ENCODE data around the gene ZNF222. TPM values are rescaled to one million over a fixed set of nuclear protein-coding genes. Genes with fewer than 3 reads are reported as not detected.

ZNF222 gene
- total and polyA plus RNA-seq, 4 donors, result 2.5 to 5.9 (median 4.0) TPM

GRCh38 chr19:44002212-44002565, 23.0 kb upstream of the ZNF222 start:
- Histone ChIP-seq H3K27me3 (ENCODE audit: control insufficient read depth in 3 of 3, insufficient read depth in 3 of 3, low read length in 2 of 3) (no peaks in the 10 kb centered on the region), H3K9ac (ENCODE audit: insufficient read depth in 1 of 2, low read length in 2 of 2) (peak overlapping the region in 1 of 2 donors; percentile 98), H3K4me1 (ENCODE audit: control insufficient read depth in 5 of 5, insufficient read depth in 5 of 5, low read length in 5 of 5) (peaks cover 0 to 9% (median 6%) of the 10 kb centered on the region in 5 donors), H3K9me3 (ENCODE audit: control insufficient read depth in 4 of 4, insufficient read depth in 3 of 4, low read length in 3 of 4) (peaks cover 0 to 10% (median 5%) of the 10 kb centered on the region in 4 donors), H3K36me3 (ENCODE audit: control insufficient read depth in 4 of 4, insufficient read depth in 4 of 4, low read length in 4 of 4) (peaks cover 0 to 10% (median 7%) of the 10 kb centered on the region in 4 donors), H3K4me3 (peak overlapping the region; percentile 62), H3K27ac (ENCODE audit: low read depth in 1 of 2, low read length in 1 of 2) (peak overlapping the region; percentile 61 to 85)
- WGBS, 2 donors, result 10 to 16% methylated on average over 8 of the region's 8 CpGs
- TF ChIP-seq CTCF (IDR thresholded peaks at IDR 0.05; ENCODE audit: control extremely low read depth, extremely low read depth), result no peak
- ATAC-seq (ENCODE audit: insufficient read depth, low FRiP score), result no peak
- no peak for DNase-seq

DNA sequence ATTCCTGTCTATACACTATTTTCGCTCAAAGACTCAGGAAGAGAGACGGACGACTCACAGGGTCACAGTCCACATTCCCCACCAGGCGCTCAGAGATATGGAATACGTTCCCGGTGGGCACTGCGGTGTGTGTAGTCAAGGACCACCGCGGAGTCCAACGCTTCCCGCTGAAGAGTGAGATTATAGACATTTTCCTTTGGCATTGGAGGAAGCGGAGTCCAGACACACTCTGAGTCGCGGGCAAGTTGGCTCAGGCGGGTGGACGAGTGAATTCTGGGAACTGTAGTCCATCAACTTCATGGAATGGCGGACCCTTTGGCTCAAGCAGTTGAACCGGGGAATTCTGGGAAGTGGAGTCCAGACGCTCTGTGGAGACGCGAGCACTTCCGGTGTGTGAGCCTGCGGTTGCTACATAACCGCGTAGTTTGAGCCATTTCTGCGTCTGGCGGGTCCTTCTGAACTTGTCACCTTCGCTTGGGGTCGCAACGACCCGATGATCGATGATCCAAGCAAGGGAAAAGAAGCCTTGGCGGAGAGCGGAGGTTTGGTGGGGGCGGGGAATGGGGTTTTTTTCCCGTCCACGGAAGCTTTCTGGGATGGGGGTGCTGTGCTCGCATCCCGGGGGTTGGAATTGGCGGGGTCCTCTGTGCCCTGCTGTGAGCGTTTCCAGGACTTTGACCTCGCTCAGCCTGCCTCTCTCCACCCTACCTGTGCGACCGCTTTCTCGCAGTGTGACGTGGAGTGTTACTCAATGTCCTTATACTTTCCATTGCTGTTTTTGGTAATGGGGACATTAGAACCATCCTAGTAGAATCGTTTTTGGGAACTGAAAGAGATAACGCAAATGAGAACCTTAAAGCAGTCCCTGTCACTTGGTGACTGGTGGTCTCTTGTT, 22.4 kb upstream of the ZNF222 start, which contains the start of gene ZNF230:
TSS of gene ZNF230 (plus strand) at position 392 of the 895 bp plus-strand sequence. CDS start 4,122 bp downstream, outside the sequence.
- TF ChIP-seq CTCF (IDR thresholded peaks at IDR 0.05; ENCODE audit: control extremely low read depth, extremely low read depth), result no peak
- H3K27ac ChIP-seq (ENCODE audit: low read depth in 1 of 2, low read length in 1 of 2), result peak within 1 kb of the TSS; percentile 61 to 85
- no peaks in the 10 kb centered on the region for H3K27me3 ChIP-seq (ENCODE audit: control insufficient read depth in 3 of 3, insufficient read depth in 3 of 3, low read length in 2 of 3)
- DNase-seq (peak; percentile 96 to 99 (median 99)), ATAC-seq (ENCODE audit: insufficient read depth, low FRiP score) (peak; percentile 93)
- H3K4me1 ChIP-seq (ENCODE audit: control insufficient read depth in 5 of 5, insufficient read depth in 5 of 5, low read length in 5 of 5), result peaks cover 0 to 9% (median 6%) of the 10 kb centered on the region in 5 donors
- peak within 1 kb of the TSS; percentile 50 to 98 for H3K9ac ChIP-seq (ENCODE audit: insufficient read depth in 1 of 2, low read length in 2 of 2)
- peaks cover 0 to 11% (median 7%) of the 10 kb centered on the region in 4 donors for H3K9me3 ChIP-seq (ENCODE audit: control insufficient read depth in 4 of 4, insufficient read depth in 3 of 4, low read length in 3 of 4)
- 1% methylated on average over 48 of the region's 48 CpGs for WGBS, 2 donors
- H3K4me3 ChIP-seq, result peak within 1 kb of the TSS; percentile 73
- H3K36me3 ChIP-seq (ENCODE audit: control insufficient read depth in 4 of 4, insufficient read depth in 4 of 4, low read length in 4 of 4), result peaks cover 4 to 15% (median 11%) of the 10 kb centered on the region in 4 donors

GRCh38 chr19:44003461-44004009, 21.6 kb upstream of the ZNF222 start:
- ATAC-seq (ENCODE audit: insufficient read depth, low FRiP score), result no peak
- peak overlapping the region in 1 of 2 donors; percentile 59 for H3K27ac ChIP-seq (ENCODE audit: low read depth in 1 of 2, low read length in 1 of 2)
- TF ChIP-seq CTCF (IDR thresholded peaks at IDR 0.05; ENCODE audit: control extremely low read depth, extremely low read depth), result no peak

More at GRCh38 chr19:44003461-44004009, 21.6 kb upstream of the ZNF222 start:
- peaks cover 7 to 23% (median 18%) of the 10 kb centered on the region in 4 donors for H3K36me3 ChIP-seq (ENCODE audit: control insufficient read depth in 4 of 4, insufficient read depth in 4 of 4, low read length in 4 of 4)
- peak overlapping the region; percentile 73 for H3K4me3 ChIP-seq
- peak; percentile 16 to 40 (median 29) for DNase-seq
- H3K4me1 ChIP-seq (ENCODE audit: control insufficient read depth in 5 of 5, insufficient read depth in 5 of 5, low read length in 5 of 5), result peaks cover 0 to 9% (median 6%) of the 10 kb centered on the region in 5 donors
- WGBS, 2 donors, result 4% methylated on average over 15 of the region's 15 CpGs
- H3K27me3 ChIP-seq (ENCODE audit: control insufficient read depth in 3 of 3, insufficient read depth in 3 of 3, low read length in 2 of 3), result no peaks in the 10 kb centered on the region
- peak overlapping the region; percentile 50 to 98 for H3K9ac ChIP-seq (ENCODE audit: insufficient read depth in 1 of 2, low read length in 2 of 2)
- peaks cover 0 to 14% (median 10%) of the 10 kb centered on the region in 4 donors for H3K9me3 ChIP-seq (ENCODE audit: control insufficient read depth in 4 of 4, insufficient read depth in 3 of 4, low read length in 3 of 4)
